Lower leg skin (tissue), 4 donors: ENCODE measurements around the gene STXBP5L. TPM values are rescaled to one million over a fixed set of nuclear protein-coding genes. Genes with fewer than 3 reads are reported as not detected.

Experiments
- DNase-seq, 2 donors: peaks; one replicate each; pipeline ENCODE4 v3.0.0-alpha.2; 2019; ENCODE audit warnings: low spot score in 2 of 2
- H3K4me3 ChIP-seq: fragments of 200-600 bp; sonication (generic); 2 replicates; pipeline ENCODE4 v1.5.1; 2017; ENCODE audit warnings: mild to moderate bottlenecking, low read depth; ENCODE audit not compliant: poor library complexity, severe bottlenecking
- CTCF ChIP-seq, 3 donors: fragments of 450-650 bp; IDR thresholded peaks; one replicate each; pipeline ENCODE4 v1.5.1; 2016; ENCODE audit warnings: antibody characterized with exemption in 3 of 3, mild to moderate bottlenecking in 3 of 3, moderate library complexity in 2 of 3
- POLR2A ChIP-seq, 2 donors: fragments of 450-650 bp; IDR thresholded peaks; one replicate each; pipeline ENCODE4 v1.6.1; 2016 to 2017; ENCODE audit warnings: antibody characterized with exemption in 2 of 2, mild to moderate bottlenecking in 1 of 2, moderate library complexity in 1 of 2
- WGBS, 2 donors: methylation state at CpG; one replicate each; pipeline ENCODE4 v1.1.5; 2018; 5-methylcytosine and 5-hydroxymethylcytosine counted together
- intact Hi-C: fragments of 100-400 bp; cut with DNase I; formaldehyde crosslinking; loops from one replicate; pipeline ENCODE4 v1.15.0; 2023; ENCODE audit warnings: low total_unique reads
- total RNA-seq, 4 donors: library from RNA; depleted of rRNA; stranded (reverse); fragments of >200 nt; gene quantifications; one replicate each; pipeline ENCODE4 v1.1.0, GENCODE V29; 2016

Gene STXBP5L
- total RNA-seq, 4 donors from 2014 or later = 0.06 TPM; not detected in 3

- DNase-seq = no peak
- intact Hi-C loops = no loop called here
- no peak overlapping the region for H3K4me3 ChIP-seq
- 77 to 90% methylated on average over 1 of the region's 1 CpG for WGBS, 2 donors
- TF ChIP-seq POLR2A (IDR thresholded peaks at IDR 0.05) = no peak
- TF ChIP-seq CTCF (IDR thresholded peaks at IDR 0.05) = no peak
These were observed 335.2 kb downstream of the STXBP5L start for GRCh38 chr3:121243208-121243607.

- no peak for TF ChIP-seq POLR2A (IDR thresholded peaks at IDR 0.05)
- no peak for TF ChIP-seq CTCF (IDR thresholded peaks at IDR 0.05)
- no peak for DNase-seq
- intact Hi-C loops = no loop called here
- H3K4me3 ChIP-seq = no peak overlapping the region
- 51 to 60% methylated on average over 2 of the region's 2 CpGs for WGBS, 2 donors
These were observed 344.7 kb downstream of the STXBP5L start for GRCh38 chr3:121252676-121253075.

- no peak for DNase-seq
- WGBS, 2 donors = 88 to 90% methylated on average over 1 of the region's 1 CpG
- intact Hi-C loops = no loop called here
- no peak overlapping the region for H3K4me3 ChIP-seq
- TF ChIP-seq POLR2A (IDR thresholded peaks at IDR 0.05) (no peak), CTCF (IDR thresholded peaks at IDR 0.05) (no peak)
These were observed 361.4 kb downstream of the STXBP5L start for GRCh38 chr3:121269389-121269788.

- DNase-seq = no peak
- no peak for TF ChIP-seq CTCF (IDR thresholded peaks at IDR 0.05)
- H3K4me3 ChIP-seq = no peak overlapping the region
- intact Hi-C loops = no loop called here
These were observed 366.4 kb downstream of the STXBP5L start for GRCh38 chr3:121274411-121274810.

- no peak overlapping the region for H3K4me3 ChIP-seq
- WGBS, 2 donors = 75 to 76% methylated on average over 3 of the region's 3 CpGs
- TF ChIP-seq CTCF (IDR thresholded peaks at IDR 0.05) (no peak), POLR2A (IDR thresholded peaks at IDR 0.05) (no peak)
- intact Hi-C loops = no loop called here
- no peak for DNase-seq
These were observed 387.4 kb downstream of the STXBP5L start for GRCh38 chr3:121295452-121295851.

- TF ChIP-seq CTCF (IDR thresholded peaks at IDR 0.05) (no peak), POLR2A (IDR thresholded peaks at IDR 0.05) (no peak)
- DNase-seq = no peak
- intact Hi-C loops = no loop called here
- H3K4me3 ChIP-seq = no peak overlapping the region
These were observed 388.0 kb downstream of the STXBP5L start for GRCh38 chr3:121295979-121296378.
